GM21717 (cell line): ENCODE results near the gene ESF1.
"Not testable (repeated sequence)": the region's sequence is repeated elsewhere in the genome, so short reads cannot be mapped to it uniquely, and the experiment has no call there.

ENCODE experiments used
- ATAC-seq: cut with Tn5 transposase; IDR thresholded peaks from one replicate; pipeline ENCODE4 v1.9.1; 2021; ENCODE audit warnings: mild to moderate bottlenecking, moderate library complexity; ENCODE audit not compliant: unreplicated experiment

ESF1 gene

GRCh38 chr20:13791540-13792459, 7.1 kb upstream of the ESF1 start:
- no peak for ATAC-seq

DNA sequence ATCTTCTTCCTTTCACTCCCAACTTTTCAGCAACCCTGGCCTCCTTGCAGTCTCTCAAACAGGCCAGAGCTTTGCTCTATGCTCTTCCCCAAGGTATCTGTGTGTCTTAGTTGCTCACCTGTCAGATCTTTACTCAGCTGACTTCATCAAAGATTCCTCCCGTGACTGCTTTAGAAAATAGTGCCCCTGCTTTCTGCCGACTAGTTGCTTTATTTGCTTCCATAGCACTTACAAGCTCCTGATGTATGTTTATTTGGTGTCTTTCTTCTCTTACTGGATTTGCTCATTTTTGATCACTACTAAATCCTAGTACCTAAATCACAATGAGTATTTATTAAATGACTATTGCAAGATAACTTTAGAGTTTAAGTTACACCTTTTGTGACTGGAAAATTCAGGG, 6.0 kb upstream of the ESF1 start:
- ATAC-seq = no peak

- no peak for ATAC-seq
These were observed 3.6 kb upstream of the ESF1 start for GRCh38 chr20:13788167-13788834.

- no peak for ATAC-seq
These were observed 1.6 kb upstream of the ESF1 start for GRCh38 chr20:13786143-13786828.

- peak; percentile 7 for ATAC-seq
These were observed 337 bp downstream of the ESF1 start for GRCh38 chr20:13784271-13784892.

DNA sequence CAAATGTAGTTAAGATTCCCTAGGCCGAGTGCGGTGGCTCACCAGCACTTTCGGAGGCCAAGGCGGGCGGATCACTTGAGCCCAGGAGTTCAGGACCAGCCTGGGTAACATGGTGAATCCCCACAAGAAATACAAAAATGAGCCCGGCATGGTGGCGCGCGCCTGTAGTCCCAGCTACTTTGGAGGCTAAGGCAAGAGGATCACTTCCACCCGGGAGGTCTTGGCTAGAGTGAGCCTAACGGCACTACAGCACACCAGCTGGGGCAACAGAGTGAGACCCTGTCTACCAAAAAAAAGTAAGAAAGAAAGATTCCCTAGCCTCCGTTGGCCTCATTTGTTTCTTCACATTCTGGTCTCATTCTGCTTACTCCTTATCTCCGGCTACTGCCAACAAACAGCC, 1.2 kb downstream of the ESF1 start:
- ATAC-seq = no peak

DNA sequence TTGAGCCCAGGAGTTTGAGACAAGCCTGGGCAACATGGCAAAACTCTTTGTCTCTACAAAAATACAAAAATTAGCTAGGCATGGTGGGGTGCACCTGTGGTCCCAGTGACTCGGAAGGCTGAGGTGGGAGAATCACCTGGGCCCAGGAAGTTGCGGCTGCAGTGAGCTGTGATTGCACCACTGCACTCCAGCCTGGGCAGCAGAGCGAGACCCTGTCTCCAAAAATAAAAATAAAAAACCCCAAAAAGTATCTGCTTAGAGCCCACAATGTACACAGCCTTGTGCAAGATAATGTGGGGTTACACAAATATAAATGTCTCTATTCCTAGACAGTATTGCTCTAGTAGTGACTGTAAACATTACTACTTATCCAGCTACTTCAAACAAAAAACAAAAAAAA, 5.9 kb downstream of the ESF1 start:
- ATAC-seq = no peak

- ATAC-seq = no peak
These were observed 7.5 kb downstream of the ESF1 start for GRCh38 chr20:13777171-13777601.

GRCh38 chr20:13775867-13776266, 8.9 kb downstream of the ESF1 start:
- no peak for ATAC-seq

- ATAC-seq = no peak
These were observed 12.2 kb downstream of the ESF1 start for GRCh38 chr20:13772529-13772928.

DNA sequence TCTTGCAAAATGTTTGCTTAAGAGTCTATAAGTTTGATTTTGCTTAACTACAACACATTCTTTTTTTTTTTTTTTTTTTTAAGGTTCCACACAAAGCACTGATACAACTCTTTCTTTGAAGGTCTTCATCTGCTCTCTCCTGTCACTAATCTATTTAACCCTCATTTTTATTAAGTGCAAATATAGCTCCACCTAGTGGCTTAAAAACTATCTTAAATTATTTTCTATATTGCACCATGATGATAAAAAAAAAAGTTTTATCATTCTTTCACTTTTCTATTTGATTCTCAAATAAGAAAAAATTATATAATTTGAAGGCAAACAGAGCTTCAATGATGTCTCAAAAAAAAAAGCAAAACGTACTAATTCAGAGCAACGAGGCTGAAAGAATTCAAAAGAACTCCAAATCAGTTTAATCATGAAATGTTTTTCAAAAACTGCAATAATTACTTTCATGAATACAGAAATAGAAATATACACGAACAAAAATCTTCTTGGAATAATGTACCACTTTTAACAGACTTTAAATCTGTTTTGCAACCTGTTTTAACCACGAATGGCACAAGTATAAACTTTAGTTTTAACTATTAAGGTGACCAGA, 12.8 kb downstream of the ESF1 start:
- no peak for ATAC-seq

- ATAC-seq = no peak
These were observed 14.6 kb downstream of the ESF1 start for GRCh38 chr20:13770141-13770540.

- no peak for ATAC-seq
These were observed 18.8 kb downstream of the ESF1 start for GRCh38 chr20:13765868-13766416.

DNA sequence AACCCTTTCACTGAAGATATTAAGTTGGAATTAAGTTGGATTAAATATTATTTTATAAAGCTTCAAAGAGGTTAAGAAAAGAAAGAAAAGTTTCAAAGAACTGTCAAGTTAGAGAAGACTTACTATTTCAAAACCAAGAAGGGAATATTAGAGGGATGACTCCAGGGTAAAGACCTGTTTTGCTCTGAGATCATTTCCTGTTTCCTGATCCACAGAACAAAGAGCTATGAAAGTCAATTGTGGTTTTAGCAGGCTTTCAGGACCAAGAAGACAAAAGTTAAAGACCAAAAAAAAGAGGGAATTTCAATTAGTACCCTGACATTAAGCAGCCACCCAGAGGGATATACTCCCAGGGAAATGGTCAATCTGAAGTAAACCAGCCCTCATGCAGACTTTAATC, 19.4 kb downstream of the ESF1 start:
- no peak for ATAC-seq

DNA sequence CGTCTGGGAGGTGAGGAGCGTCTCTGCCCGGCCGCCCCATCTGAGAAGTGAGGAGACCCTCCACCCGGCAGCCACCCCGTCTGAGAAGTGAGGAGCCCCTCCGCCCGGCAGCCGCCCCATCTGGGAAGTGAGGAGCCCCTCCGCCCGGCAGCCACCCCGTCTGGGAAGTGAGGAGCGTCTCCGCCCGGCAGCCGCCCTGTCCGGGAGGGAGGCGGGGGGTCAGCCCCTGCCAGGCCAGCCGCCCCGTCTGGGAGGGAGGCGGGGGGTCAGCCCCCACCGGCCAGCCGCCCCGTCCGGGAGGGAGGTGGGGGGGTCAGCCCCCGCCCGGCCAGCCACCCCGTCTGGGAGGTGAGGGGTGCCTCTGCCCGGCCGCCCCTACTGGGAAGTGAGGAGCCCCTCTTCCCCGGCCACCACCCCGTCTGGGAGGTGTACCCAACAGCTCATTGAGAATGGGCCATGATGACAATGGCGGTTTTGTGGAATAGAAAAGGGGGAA, 24.2 kb downstream of the ESF1 start:
- ATAC-seq = not testable (repeated sequence)

DNA sequence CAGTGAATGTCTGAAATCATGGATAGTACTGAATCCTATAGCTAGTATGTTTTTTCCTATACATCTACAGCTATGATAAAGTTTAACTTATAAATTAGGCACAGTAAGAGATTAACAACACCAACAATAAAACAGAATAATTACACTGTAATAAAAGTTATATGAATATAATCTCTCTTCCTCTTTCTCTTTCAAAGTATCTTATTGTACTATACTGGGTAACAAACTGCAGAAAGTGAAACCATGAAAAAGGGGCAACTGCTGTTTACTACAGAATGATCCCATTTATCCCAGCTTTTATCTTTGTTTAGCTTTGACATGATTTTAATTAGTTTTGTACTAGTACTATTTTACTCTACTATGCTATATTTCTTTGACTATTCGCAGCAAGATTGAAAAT, 25.8 kb downstream of the ESF1 start:
- peak; percentile 50 for ATAC-seq

GRCh38 chr20:13756551-13756950, 28.2 kb downstream of the ESF1 start:
- no peak for ATAC-seq

GRCh38 chr20:13755809-13756208, 28.9 kb downstream of the ESF1 start:
- ATAC-seq = no peak

DNA sequence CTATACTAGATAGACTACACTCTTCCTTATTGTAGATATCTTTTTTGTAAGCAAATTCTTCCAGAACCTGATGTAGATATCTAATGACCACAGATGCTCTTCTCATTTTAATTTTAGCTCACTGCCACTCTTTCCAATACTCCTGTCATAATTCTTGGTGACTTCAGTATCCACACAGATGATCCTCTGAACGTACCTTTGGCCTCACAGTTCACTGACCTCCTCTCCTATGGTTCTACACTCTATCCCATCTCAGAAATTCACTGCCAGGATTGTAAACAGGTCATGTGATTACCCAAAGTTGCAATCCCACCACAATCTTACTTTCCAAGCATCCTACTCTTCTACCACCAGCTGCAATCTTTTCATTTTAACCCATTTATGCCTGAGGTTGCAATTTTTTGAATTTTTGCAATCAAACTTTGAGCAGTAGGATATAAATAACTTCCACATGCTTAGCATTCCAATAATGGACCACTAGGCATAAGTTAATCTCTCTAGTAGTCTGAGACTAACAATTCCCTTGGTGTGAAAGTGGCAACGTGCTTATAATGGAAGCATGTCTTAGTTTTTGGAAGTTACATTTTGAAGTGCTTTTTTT, 31.2 kb downstream of the ESF1 start:
- ATAC-seq = no peak

DNA sequence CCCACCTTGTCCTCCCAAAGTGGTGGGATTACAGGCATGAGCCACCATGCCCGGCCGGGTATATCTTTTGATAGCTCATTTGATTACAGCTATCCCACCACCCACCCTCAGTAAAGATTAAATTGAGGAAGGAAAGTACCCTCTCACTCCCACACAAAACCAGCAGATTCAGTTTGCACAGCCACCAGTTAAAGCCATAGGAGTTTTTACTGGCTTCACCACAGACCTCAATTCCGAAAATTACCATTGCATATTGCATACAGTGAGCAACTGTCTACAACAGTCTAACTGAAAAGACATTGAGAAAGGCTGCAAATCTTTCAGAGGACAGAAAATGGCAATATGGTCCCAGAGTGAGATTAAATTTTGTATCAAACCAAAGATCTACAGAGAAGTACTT, 34.9 kb downstream of the ESF1 start:
- no peak for ATAC-seq
